T-helper 9 cell (primary cell): Measurements from ENCODE around the gene FOXP1.

Experiments
- DNase-seq: peaks from one replicate; pipeline ENCODE4 v3.0.0-alpha.2; 2020

The FOXP1 gene

GRCh38 chr3:71252466-71252865 is 331.1 kb downstream of the FOXP1 start:
- no peak for DNase-seq

GRCh38 chr3:71251156-71251775 is 332.3 kb downstream of the FOXP1 start:
- DNase-seq, result no peak

GRCh38 chr3:71250026-71250425 is 333.5 kb downstream of the FOXP1 start:
- no peak for DNase-seq

- no peak for DNase-seq
Measured at GRCh38 chr3:71247958-71248335, 335.6 kb downstream of the FOXP1 start.

- DNase-seq, result no peak
Measured at GRCh38 chr3:71247221-71247957, 336.1 kb downstream of the FOXP1 start.

GRCh38 chr3:71245971-71246880 is 337.3 kb downstream of the FOXP1 start:
- DNase-seq, result no peak

- no peak for DNase-seq
Measured at GRCh38 chr3:71244826-71245488, 338.6 kb downstream of the FOXP1 start.

GRCh38 chr3:71244153-71244825 is 339.2 kb downstream of the FOXP1 start:
- no peak for DNase-seq

- DNase-seq, result no peak
Measured at GRCh38 chr3:71243229-71243628, 340.3 kb downstream of the FOXP1 start.

GRCh38 chr3:71241981-71242560 is 341.5 kb downstream of the FOXP1 start:
- DNase-seq, result no peak

GRCh38 chr3:71241246-71241901 is 342.2 kb downstream of the FOXP1 start:
- no peak for DNase-seq

- DNase-seq, result no peak
Measured at GRCh38 chr3:71240034-71240433, 343.5 kb downstream of the FOXP1 start.

- no peak for DNase-seq
Measured at GRCh38 chr3:71238355-71238757, 345.2 kb downstream of the FOXP1 start.

GRCh38 chr3:71237672-71238071 is 345.9 kb downstream of the FOXP1 start:
- no peak for DNase-seq

- no peak for DNase-seq
Measured at GRCh38 chr3:71235846-71236245, 347.7 kb downstream of the FOXP1 start.

GRCh38 chr3:71232895-71233294 is 350.6 kb downstream of the FOXP1 start:
- DNase-seq, result no peak

- no peak for DNase-seq
Measured at GRCh38 chr3:71232175-71232679, 351.3 kb downstream of the FOXP1 start.

- DNase-seq, result no peak
Measured at GRCh38 chr3:71231680-71232079, 351.8 kb downstream of the FOXP1 start.

- DNase-seq, result no peak
Measured at GRCh38 chr3:71229905-71230657, 353.4 kb downstream of the FOXP1 start.

- DNase-seq, result no peak
Measured at GRCh38 chr3:71228156-71228866, 355.2 kb downstream of the FOXP1 start.
